GM12865 (cell line): ENCODE results near the gene FEZ2.

Experiments
- DNase-seq: peaks from one replicate; pipeline ENCODE4 v3.0.0; 2010; ENCODE audit warnings: low read depth
- H3K4me3 ChIP-seq: 2 replicates; pipeline ENCODE4 v1.5.1; 2011; ENCODE audit warnings: mild to moderate bottlenecking, low read depth, low read length, control low read depth
- CTCF ChIP-seq: IDR thresholded peaks from 2 replicates; pipeline ENCODE4 v1.5.1; 2011; ENCODE audit warnings: low read length, control low read depth, low read depth, inconsistent platforms; ENCODE audit not compliant: insufficient read depth; ENCODE audit errors: missing control alignments

The FEZ2 gene

GRCh38 chr2:36589230-36589630 is 8.7 kb downstream of the FEZ2 start:
- no peak for TF ChIP-seq CTCF
- no peak overlapping the region for H3K4me3 ChIP-seq
- DNase-seq: no peak

GRCh38 chr2:36587556-36587955 is 10.4 kb downstream of the FEZ2 start:
- no peak for DNase-seq
- no peak for TF ChIP-seq CTCF
- H3K4me3 ChIP-seq: no peak overlapping the region

- H3K4me3 ChIP-seq: no peak overlapping the region
- TF ChIP-seq CTCF: no peak
- no peak for DNase-seq
Observed at GRCh38 chr2:36587101-36587500, 10.9 kb downstream of the FEZ2 start.

GRCh38 chr2:36586672-36587071 is 11.3 kb downstream of the FEZ2 start:
- no peak for TF ChIP-seq CTCF
- H3K4me3 ChIP-seq: no peak overlapping the region
- DNase-seq: no peak

GRCh38 chr2:36584148-36584794 is 13.7 kb downstream of the FEZ2 start:
- TF ChIP-seq CTCF: no peak
- no peak for DNase-seq
- no peak overlapping the region for H3K4me3 ChIP-seq

- H3K4me3 ChIP-seq: no peak overlapping the region
- no peak for TF ChIP-seq CTCF
- no peak for DNase-seq
Observed at GRCh38 chr2:36582951-36583350, 15.0 kb downstream of the FEZ2 start.

- no peak for TF ChIP-seq CTCF
- H3K4me3 ChIP-seq: no peak overlapping the region
- DNase-seq: no peak
Observed at GRCh38 chr2:36582538-36582937, 15.4 kb downstream of the FEZ2 start.
